ENCODE results near the gene PTCRA.
"Not testable (repeated sequence)": the region's sequence is repeated elsewhere in the genome, so short reads cannot be mapped to it uniquely, and the experiment has no call there.

The PTCRA gene

DNA sequence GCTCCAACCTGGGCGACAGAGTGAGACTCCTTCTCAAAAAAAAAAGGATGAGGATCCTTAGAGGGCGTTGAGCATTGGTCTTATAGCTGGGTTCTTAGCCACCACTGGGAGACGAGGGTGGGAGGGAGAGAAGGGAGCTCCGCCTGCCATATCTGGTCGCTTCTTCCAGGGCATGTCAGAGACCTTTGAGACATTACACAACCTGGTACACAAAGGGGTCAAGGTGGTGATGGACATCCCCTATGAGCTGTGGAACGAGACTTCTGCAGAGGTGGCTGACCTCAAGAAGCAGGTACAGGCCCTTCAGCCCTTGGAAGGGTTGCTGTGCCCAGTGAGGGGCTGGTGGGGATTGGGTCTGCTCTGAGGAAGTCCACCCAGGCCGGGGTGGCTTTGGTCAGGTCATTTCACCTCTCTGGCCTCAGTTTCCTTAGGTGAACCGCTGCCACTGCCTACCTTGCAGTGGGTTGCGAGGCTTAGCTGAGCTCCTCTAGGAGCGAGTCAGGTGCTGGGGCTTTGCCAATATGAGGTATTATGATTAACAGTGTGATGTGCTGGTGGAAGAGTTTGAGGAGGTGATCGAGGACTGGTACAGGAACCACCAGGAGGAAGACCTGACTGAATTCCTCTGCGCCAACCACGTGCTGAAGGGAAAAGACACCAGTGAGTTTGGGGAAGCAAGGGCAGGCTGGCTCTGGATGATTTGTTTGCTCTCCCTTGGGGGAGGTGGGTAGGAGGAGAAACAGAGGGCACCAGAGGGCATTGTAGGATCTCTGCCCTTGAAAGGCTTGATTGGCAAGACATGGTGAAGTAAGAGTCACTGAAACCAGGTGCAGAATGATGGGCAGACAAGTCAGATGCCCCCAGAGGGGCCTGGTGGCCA lies 21.9 kb downstream of the PTCRA start:
- H3K4me3 ChIP-seq (ENCODE audit: low read depth, low read length), result no peak overlapping the region
- DNase-seq (ENCODE audit: low read depth), result no peak
- TF ChIP-seq, protein P1, sequence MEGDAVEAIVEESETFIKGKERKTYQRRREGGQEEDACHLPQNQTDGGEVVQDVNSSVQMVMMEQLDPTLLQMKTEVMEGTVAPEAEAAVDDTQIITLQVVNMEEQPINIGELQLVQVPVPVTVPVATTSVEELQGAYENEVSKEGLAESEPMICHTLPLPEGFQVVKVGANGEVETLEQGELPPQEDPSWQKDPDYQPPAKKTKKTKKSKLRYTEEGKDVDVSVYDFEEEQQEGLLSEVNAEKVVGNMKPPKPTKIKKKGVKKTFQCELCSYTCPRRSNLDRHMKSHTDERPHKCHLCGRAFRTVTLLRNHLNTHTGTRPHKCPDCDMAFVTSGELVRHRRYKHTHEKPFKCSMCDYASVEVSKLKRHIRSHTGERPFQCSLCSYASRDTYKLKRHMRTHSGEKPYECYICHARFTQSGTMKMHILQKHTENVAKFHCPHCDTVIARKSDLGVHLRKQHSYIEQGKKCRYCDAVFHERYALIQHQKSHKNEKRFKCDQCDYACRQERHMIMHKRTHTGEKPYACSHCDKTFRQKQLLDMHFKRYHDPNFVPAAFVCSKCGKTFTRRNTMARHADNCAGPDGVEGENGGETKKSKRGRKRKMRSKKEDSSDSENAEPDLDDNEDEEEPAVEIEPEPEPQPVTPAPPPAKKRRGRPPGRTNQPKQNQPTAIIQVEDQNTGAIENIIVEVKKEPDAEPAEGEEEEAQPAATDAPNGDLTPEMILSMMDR (IDR thresholded peaks at IDR 0.05; ENCODE audit: low read depth, low read length, missing control alignments), result no peak

DNA sequence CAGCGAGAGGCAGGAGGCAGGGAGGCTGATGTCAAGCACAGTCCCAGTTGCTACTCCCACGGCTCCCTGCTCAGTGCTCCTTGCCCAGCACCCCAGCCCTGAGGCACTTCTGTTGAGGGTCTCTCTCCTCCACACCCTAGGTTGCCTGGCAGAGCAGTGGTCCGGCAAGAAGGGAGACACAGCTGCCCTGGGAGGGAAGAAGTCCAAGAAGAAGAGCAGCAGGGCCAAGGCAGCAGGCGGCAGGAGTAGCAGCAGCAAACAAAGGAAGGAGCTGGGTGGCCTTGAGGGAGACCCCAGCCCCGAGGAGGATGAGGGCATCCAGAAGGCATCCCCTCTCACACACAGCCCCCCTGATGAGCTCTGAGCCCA lies 22.6 kb downstream of the PTCRA start:
- TF ChIP-seq, protein P1 (IDR thresholded peaks at IDR 0.05; ENCODE audit: low read depth, low read length, missing control alignments), result no peak
- DNase-seq (ENCODE audit: low read depth), result no peak
- no peak overlapping the region for H3K4me3 ChIP-seq (ENCODE audit: low read depth, low read length)

DNA sequence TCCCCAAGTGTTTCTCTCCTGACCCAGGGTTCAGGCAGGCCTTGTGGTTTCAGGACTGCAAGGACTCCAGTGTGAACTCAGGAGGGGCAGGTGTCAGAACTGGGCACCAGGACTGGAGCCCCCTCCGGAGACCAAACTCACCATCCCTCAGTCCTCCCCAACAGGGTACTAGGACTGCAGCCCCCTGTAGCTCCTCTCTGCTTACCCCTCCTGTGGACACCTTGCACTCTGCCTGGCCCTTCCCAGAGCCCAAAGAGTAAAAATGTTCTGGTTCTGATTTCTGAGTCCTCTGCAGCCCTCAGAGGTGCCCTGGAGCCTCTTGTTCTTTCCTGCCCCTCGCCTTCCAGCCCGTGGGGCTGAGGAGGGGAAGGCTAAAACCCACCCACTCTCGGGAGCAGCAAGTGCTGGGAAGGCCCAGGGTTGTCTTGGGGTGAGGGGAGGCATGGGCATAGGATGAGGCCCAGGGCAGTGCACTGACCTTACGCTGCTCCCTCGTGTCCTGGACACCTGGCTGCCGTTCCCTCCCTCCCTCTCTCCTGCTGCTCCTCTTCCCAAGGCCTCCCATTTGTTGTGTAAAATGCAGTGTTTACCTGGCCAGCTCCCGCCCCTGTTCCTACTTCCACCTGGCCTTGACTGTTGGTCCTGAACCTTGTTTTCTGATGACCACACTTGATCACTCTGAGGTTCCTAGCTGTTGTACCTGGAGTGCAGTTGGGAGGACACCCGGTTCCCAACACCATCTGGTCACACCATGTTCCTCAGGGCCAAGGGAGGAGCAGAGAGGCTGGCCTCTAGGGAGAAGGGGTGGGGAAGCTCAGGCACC lies 23.3 kb downstream of the PTCRA start:
- DNase-seq (ENCODE audit: low read depth), result no peak
- TF ChIP-seq, protein P1 (IDR thresholded peaks at IDR 0.05; ENCODE audit: low read depth, low read length, missing control alignments), result no peak
- no peak overlapping the region for H3K4me3 ChIP-seq (ENCODE audit: low read depth, low read length)

DNA sequence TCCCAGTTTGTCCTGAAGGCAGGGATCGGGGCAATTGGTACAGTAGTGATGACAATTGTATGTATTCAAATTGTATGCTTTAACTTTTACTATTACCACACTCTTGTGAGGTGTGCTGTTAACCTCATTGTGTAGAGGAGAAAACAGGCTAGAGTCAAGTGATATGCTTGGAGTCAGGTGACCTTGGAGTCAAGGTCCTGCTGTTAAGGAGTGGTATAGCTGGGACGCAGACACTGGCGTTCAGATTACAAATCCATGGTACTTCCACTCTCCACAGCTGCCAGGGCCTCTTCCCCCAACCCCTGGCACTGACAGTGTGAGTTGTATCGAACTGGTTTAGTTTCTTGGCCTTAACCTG lies 23.9 kb downstream of the PTCRA start:
- no peak for DNase-seq (ENCODE audit: low read depth)
- TF ChIP-seq, protein P1 (IDR thresholded peaks at IDR 0.05; ENCODE audit: low read depth, low read length, missing control alignments), result no peak
- no peak overlapping the region for H3K4me3 ChIP-seq (ENCODE audit: low read depth, low read length)

DNA sequence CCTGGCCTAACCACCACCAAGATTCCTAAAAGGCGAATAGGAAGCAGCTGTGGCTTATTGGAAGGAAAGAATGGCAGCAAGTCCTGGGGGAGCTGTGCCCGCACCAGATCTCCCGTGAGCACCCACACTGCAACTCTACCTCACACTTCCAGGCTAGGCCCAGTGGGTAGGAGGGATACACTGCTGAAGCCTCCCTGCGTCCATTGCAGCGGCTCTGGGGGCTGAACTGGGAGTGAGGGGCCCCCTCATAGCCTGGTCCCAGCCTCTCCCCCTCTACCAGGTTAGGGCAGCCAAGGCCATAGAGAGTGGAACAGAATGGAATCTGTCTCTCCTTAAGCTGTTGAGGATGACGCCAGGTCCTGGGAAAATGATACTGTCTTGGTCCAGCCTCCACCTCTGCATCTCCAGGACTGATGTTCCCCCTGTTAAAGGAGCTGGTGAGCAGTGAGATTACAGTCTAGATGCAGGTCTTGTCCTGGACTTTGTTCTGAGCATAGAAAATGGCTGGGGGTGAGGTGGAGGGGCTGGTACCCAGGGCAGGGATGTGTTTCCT lies 24.7 kb downstream of the PTCRA start:
- H3K4me3 ChIP-seq (ENCODE audit: low read depth, low read length), result no peak overlapping the region
- TF ChIP-seq, protein P1 (IDR thresholded peaks at IDR 0.05; ENCODE audit: low read depth, low read length, missing control alignments), result no peak
- no peak for DNase-seq (ENCODE audit: low read depth)

DNA sequence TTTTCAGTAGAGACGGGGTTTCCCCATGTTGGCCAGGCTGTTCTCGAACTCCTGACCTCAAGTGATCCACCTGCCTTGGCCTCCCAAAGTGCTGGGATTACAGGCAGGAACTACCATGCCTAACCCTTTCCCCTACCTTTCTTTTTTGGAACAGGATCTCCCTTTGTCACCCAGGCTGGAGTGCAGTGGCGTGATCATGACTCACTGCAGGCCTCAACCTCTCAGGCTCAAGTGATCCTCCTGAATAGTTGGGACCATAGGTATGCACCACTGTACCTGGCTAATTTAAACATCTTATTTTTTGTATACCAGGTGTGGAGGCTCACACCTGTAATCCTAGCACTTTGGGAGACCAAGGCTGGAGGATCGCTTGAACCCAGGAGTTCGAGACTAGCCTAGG lies 25.5 kb downstream of the PTCRA start:
- DNase-seq (ENCODE audit: low read depth); H3K4me3 ChIP-seq (ENCODE audit: low read depth, low read length): not testable (repeated sequence)

DNA sequence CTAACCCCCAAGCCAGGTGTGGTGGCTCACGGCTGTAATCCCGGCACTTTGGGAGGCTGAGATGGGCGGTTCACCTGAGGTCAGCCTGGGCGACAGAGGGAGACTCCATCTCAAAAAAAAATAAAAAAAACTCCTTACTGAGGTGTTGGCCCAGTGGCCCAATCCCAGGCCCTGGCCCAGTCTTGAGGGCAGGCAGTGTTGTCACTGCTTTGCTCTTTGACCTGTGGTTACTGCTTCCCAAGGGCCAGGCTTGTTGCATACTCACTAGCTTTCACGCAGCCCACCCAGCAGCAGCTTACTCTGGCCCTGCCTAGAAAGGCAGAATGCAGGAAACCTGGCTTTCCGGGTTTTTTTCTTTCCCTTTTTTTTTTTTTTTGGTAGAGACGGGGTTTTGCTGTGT lies 26.6 kb downstream of the PTCRA start:
- TF ChIP-seq, protein P1 (IDR thresholded peaks at IDR 0.05; ENCODE audit: low read depth, low read length, missing control alignments), result no peak
- no peak for DNase-seq (ENCODE audit: low read depth)
- H3K4me3 ChIP-seq (ENCODE audit: low read depth, low read length), result no peak overlapping the region
